Stimulated activated CD4-positive, alpha-beta T cell treated with anti-CD3 and anti-CD28 coated beads, Interleukin-2, amount 100 ng/mL, for 24 hours (primary cell): ENCODE data around the gene UBP1.
"Not testable (repeated sequence)": the region's sequence is repeated elsewhere in the genome, so short reads cannot be mapped to it uniquely, and the experiment has no call there.

Experiments
- DNase-seq, 2 donors: peaks; one replicate each; pipeline ENCODE4 v3.0.0-alpha.2; 2020

Gene UBP1

GRCh38 chr3:33430571-33430970, 9.6 kb downstream of the UBP1 start:
- DNase-seq: no peak

DNA sequence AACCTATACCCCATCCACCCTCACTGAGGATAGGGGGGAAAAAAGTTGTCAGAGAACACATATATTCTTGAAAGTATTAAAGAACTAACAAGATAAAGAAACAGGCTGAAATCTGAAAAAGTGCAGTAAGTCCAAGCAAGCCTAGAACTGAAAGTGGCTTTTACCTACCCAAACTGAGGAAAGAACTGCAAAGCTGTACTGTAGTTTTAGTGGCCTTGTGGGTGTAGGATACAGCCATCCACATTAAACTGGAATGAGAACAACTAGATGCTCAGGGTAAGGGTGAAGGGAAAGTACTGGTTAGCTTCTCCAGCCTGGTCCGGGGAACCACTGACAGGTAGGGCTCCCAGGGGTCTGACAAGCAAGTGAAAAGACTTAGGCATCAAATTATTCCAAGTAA, 10.1 kb downstream of the UBP1 start:
- DNase-seq: no peak

GRCh38 chr3:33429306-33429705, 10.9 kb downstream of the UBP1 start:
- DNase-seq: not testable (repeated sequence)

GRCh38 chr3:33428734-33429133, 11.5 kb downstream of the UBP1 start:
- DNase-seq: no peak

- no peak for DNase-seq
Observed at GRCh38 chr3:33426630-33427317, 13.4 kb downstream of the UBP1 start.

GRCh38 chr3:33426068-33426467, 14.1 kb downstream of the UBP1 start:
- no peak for DNase-seq

DNA sequence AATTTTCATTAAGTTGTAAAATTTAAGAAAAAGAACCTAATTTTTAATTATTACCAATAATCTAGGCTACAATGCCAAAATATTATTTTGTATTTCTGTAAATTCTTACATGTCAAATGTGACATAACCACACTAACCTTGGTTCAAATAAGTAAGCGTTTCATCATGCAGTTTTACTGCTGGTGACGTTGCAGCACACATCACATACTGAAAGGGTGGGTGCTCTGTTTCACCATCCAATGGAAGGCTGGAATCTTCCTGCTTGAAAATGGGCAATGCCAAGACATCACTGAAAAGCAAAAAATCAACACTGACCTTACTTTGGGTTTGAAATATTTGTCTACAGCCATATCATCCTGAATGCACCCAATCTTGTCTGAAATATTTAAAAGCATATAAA, 14.8 kb downstream of the UBP1 start:
- DNase-seq: no peak

GRCh38 chr3:33424606-33425452, 15.4 kb downstream of the UBP1 start:
- no peak for DNase-seq

DNA sequence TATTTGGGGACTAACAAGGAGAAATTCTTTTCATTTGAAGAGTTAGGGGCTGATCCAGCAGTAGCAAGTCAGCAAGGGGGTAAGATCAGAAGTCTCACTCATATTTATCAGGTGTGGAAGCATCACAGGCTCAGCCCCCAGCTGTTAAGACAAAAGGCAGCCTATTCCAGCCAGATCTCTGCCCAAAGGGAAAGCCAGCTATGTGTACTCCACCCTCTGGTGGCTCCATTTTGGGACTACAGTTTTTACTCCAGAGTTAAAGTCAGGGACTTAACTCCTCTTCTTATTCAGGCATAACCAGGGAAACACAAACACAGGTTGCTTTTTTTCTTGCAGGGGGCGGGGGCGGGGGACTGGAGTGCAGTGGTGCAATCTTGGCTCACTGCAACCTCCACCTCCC, 19.2 kb downstream of the UBP1 start:
- no peak for DNase-seq

DNA sequence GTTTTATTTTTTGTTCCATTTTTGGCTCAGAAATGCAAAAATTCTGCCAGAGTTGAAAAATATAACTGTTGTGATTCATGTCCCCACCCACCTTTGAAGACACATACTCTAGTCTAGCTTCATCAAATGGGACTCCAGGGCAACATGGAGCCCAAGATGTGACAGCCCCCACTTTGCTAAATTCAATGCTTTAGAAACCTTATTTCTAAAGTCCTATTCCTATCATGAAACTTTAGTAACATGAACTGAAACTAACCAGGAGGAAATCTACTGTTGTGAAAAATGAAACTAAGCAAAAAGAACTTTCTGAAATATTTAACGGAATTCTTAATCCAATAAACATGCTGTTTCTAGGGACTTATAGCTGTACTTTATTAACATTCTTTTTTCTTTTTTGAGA, 20.3 kb downstream of the UBP1 start:
- no peak for DNase-seq

DNA sequence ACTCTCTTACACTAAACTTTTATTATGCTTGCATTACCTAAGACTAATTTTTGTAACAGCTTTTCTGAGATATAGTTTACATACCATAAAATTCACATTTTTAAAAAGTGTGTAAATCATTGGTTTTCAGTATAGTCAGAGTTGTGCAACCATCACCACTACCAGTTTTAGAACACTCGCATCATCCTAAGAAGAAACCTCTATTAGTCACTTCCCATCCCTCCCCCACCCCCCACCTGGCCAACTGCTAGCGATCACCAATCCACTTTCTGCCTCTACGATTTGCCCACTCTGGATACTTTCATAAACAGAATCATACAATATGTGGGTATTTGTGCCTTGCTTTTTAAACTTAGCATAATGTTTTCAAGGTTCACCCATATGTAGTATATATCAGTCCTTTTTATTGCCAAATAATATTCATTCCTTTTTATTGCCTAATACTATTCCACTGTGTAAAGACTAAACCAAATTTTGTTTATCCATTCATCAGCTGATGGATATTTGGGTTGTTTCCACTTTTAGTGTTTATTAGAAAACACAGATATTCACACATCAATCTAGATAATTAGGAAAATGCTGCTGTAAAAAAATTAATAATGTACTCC, 23.0 kb downstream of the UBP1 start:
- peak in 1 of 2 donors; percentile 16 for DNase-seq

DNA sequence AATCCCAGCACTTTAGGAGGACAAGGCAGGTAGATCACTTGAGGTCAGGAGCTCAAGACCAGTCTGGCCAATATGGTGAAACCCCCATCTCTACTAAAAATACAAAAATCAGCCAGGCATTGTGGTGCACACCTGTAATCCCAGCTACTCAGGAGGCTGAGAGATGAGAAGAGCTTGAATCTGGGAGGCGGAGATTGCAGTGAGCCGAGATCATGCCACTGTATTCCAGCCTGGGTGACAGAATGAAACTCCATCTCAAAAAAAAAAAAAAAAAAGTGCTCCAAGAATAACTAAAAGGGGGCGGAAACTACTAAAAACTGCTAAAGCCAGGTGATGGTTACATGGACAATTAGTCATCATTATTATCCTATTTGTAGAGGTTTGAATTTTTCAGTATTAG, 29.4 kb downstream of the UBP1 start:
- DNase-seq: not testable (repeated sequence)

- DNase-seq: no peak
Observed at GRCh38 chr3:33403756-33404155, 36.4 kb downstream of the UBP1 start.

- DNase-seq: no peak
Observed at GRCh38 chr3:33402936-33403335, 37.3 kb downstream of the UBP1 start.

DNA sequence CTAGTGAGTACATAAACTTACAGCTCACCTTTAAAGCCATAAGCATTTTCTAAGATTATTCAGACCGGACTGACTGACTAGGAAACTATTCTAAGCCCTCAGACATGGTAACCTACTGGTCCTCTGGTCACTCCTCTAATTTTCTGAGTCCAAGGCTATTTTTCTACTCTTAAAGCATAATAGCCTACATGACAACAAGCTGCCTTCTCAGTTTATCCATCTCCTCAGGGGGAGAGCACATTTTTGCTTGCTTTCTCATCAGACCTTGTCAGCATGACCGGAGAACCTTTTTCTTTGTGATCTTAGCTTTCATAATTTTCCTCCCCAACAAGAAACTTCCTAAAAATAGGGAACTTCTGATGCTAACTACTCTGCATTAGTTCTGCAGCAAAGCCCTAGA, 38.4 kb downstream of the UBP1 start:
- no peak for DNase-seq

GRCh38 chr3:33398410-33398809, 41.8 kb downstream of the UBP1 start:
- no peak for DNase-seq

GRCh38 chr3:33395900-33396299, 44.3 kb downstream of the UBP1 start:
- no peak for DNase-seq

DNA sequence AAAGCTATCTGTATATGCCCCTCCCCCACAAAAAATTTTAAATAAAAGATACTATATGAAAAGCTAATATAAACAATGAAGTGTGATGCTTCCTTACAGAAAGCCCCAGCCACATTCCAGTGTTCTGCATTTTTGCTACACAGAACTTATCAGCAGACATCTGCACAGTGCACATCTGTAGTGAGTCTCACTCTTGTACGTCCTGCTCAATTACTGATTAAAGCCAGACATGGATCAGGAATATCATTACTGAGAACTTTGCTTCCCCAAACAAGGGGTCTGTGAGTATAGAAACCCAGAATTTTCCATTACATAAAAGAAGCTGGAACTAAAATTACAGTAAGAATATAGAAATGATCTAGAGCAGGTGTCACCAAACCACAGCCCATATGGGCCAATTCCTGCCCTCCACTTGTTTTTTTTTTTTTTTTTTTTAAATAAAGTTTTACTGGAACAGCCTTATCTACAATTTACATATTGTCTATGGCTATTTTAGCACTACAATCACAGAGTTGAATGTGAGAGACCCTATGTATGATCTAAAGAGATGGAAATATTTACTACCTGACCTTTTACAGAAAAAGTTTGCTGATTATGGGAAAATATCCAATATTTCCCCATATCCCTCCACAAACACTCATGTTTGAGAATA, 45.7 kb downstream of the UBP1 start:
- DNase-seq: no peak

DNA sequence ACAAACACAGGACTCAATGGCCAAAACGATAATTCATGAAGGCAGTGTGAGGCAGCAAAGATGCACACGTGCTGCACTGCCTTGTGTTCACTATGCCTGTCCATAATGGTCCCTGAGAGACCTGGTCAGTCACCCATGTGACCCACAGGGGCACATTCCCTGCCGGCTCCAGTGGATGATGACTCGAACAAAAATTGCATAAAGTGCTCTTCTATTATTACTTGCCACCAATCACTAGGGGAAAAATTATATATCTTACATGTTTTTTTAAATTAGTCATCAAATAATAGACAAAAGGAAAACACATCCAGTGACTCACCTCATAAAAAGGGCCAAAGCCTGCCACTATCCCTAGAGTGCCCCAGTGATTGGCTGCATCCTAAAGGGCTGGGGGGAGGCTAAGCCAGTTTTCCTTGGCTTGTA, 47.5 kb downstream of the UBP1 start:
- DNase-seq: no peak

DNA sequence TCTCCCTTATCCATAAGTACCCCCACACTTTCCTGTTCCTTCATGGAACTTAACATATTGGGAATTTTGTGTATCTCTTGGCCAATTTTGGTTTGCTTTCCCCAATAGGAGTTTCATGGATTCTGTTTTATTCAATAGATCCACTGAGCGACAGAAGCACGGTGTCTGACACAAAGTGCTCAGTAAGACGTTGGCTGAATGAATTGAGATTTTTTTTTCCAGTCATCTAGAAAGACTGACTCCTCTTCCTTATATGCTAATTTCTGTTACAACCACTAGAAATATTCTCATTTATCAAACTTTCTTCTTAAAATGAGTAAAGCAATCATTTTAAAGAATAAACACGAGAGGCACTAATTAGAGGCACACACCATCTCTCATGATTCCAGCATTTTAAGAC, 48.1 kb downstream of the UBP1 start:
- no peak for DNase-seq

DNA sequence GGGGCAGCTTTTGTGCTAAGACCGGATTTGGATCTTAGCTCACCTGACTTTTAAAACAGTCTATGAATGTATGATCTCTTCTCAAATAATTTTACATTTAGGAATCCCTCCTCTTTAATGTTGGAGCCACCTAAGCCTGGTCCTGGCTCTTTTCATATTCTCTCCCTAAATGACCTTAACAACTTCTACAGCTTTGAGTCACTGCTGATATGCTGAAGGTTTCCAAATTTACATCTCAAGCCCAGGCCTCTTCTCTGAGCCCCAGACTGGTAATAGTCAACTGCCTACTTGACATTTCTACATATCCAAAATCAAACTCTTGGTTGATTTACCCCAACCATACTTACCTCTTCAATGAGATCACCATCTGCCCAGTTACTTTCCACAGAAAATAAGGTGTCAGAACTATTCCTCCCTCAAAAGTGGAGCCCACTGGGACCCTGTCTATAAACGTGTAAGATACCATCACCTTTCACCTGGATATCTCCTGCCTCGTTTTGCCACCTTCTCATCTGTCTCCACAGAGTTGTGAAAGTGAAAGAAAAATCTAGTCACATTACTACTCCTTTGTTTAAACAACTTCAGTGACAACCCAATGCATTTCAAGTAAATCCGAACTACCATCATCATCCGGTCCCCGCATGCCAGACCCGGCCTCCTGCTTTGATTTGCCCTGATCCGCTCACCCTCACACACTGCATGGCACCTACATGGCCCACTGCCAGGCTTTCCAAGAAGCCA, 48.8 kb downstream of the UBP1 start:
- no peak for DNase-seq

- DNase-seq: no peak
Observed at GRCh38 chr3:33389908-33390307, 50.3 kb downstream of the UBP1 start.
